ENCODE results near the gene PRICKLE2.

The PRICKLE2 gene

DNA sequence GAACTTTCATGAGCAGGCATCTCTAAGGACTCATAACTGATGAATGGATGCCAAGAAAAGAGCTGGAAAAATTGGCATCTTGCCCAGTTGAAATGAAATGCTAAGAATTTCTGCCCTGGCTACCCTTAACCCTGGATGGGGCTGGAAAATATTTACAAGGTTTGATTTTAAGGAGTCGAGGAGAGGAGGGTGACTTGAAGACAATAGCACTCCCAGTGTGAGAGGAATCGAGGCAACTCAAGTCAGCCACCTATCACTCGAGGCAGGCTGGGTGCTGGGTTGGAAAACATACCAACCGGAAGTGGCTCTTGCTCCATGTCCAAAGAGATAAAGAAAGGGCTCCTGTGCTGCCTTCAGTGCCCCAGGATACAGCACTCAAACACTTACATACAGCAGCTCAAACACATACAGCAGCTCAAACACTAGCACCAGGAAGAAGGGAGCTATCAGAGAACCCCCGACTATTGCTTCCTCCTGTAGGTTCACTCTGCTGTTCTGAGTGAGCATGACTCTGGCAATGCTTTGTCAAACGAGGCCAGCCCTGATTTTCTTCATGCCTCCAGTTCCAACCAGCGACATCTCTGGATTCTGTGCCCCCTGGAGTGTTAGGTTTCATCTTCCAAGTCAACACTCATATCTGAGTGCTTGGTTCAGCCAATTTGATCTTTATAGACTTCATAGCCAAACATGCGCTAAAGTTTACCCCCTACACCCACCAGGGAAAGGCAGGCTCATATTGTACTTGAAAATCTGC is 4.9 kb downstream of the PRICKLE2 start:
- no peak for DNase-seq (ENCODE audit: low read depth in 2 of 2)

DNA sequence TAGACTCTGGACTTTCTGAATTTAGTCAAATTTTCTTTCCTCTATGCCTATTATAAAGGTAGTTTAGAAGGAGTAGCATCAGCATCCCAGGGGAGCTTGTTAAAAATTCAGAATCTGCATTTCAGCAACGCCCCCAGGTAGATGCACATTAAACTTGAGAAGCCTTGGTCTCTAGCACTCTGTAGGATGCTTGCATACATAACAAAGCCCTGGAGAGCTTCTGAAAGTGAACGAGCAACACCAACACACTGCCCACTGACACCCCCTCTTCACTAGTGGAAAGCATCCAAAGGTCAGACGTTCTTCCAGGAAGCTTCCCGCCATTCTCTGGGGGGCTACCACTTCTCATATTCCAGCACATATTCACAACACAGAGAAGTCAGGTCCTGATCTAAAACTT is 6.5 kb downstream of the PRICKLE2 start:
- no peak for DNase-seq (ENCODE audit: low read depth in 2 of 2)

DNA sequence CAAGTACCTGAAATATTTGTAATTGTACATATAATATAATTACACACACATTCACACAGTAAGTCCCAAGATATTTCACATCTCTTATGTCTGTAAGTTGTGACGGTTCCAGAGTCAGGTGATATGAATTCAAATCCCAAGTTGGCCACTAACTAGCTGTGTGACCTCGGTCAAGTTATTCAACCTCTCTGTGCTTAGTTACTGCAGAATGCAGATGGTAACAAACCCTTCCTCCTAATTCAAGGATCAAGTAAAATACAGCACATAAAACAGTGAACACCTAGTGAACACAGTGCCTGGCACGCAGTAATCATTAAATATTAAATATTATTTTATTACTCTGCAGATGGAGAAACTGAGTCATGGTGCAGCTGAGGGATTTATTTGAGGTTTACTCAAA is 6.9 kb downstream of the PRICKLE2 start:
- no peak for DNase-seq (ENCODE audit: low read depth in 2 of 2)

DNA sequence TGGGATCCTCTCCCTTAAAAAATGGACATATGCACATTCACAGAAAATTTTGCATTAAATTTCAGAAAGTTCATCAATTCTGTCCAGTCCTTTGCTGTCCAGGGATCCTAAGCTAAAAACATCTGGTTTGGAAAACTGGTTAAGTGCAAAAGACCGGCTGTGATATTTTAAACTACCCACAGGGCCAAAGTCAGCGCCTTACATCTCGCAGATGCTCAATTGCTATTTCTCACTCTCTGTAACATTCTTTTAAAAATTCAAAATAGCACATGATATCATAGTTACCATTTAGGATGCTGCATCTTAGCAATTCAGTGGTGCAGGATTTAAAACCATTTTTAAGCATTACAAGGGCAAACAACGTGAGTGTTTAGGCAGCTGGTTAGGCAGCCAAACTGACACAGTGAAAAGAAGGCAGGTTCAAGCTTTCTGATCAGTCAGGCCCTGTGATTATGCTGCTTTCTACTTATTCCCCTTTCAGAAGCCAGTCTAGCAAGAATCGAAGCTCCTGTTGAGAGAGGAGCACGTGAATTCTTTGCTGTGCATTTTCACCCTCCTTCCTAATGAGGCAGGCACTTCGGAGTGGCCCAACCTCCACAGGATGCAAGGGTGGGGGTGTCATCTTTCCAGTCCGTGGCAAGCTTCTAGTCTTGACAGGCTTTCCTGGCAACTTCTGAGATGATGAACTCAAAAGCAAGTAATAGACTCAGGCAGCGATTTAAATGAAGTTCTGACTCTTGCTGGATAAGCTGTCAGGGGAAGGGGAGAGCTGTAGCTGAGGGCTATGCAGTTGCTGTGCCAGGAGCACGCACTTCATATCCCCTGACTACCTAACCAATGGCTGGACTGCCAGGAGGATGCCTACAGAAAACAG is 8.8 kb downstream of the PRICKLE2 start:
- no peak for DNase-seq (ENCODE audit: low read depth in 2 of 2)

DNA sequence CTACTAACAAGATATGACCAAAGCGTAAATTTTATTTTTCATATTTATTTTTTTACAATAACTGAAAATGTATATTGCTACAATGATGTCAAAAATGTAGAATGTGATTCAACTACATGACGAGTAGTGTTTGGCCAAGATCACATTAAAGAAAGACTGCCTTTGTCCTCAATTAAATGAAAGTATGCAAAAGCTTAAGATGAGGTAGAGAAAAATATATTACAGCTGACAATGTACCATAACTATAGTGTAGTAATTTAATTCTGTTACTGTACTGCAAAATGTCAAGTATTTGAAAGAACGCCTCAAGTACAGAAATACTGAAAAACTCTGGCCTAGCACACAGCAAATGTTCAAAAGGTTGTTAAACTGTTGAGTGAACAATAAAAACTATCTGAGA is 9.7 kb downstream of the PRICKLE2 start:
- no peak for DNase-seq (ENCODE audit: low read depth in 2 of 2)

DNA sequence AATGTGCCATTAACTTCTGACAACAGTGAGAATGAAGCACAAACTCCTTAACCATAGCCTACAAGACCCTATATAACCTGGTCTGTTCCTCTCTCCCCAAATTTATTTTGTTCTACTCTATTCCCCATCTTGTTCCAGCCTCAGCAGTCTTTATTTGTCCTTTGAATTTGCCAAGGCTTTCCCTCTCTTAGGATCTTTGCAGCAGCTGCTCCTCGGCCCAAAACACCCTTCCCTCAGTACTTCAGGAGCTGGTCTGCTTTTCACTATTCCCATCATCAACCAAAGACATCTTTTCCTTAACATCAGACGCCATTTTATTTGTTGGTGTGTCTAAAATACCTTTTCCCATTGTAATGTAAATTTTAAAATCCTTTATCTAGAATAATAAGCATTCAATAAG is 10.2 kb downstream of the PRICKLE2 start:
- no peak for DNase-seq (ENCODE audit: low read depth in 2 of 2)

DNA sequence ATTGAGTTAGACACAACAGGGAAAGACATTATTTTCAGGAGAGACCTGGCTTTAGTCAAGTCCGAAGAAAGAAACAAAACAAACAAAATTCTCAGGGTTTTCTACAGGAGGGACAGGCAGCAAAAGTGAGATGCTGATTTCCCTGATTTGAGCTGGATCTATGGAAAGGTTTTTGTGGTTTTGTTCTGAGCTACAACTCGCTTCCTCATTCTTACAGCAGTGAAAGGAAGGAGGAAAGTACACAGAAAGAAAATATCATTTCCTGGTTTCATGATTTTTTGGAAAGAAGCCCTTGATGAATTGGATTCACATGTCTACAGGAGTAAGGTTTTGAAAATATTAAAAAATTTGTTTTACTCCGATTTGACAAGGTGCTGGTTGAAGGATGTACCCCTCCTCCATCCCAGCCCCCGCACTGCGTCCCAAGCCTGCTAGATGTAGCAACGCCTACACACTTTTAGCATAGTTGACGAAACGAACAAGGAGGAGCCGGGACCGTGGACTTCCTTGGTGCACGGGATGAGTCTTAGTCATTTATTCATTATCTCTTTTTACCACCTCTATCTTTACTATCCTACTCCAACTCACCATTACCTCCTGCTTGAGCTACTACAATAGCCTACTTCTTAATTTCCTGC is 10.8 kb downstream of the PRICKLE2 start:
- DNase-seq (ENCODE audit: low read depth in 2 of 2): no peak

DNA sequence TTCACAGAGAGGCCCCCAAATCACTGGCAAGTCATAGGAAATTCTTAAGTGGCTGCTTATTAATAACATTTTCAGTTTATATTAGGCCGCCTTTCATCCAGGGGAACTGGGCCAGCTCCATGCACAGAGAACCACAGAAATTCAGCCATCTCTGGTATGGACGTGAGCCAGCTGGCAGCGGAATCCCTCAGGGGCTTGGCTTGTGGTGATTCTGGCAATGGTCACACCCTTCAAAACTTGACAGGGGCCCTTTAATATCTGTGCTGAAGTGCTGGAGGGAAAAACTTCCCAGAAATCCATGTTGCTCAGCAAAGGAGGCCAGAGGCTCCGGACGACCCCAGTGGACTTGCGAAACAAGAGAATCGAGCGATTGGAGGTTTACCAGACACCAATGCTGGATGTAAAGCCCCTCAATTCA is 11.3 kb downstream of the PRICKLE2 start:
- DNase-seq (ENCODE audit: low read depth in 2 of 2): peak; percentile 90 to 91

DNA sequence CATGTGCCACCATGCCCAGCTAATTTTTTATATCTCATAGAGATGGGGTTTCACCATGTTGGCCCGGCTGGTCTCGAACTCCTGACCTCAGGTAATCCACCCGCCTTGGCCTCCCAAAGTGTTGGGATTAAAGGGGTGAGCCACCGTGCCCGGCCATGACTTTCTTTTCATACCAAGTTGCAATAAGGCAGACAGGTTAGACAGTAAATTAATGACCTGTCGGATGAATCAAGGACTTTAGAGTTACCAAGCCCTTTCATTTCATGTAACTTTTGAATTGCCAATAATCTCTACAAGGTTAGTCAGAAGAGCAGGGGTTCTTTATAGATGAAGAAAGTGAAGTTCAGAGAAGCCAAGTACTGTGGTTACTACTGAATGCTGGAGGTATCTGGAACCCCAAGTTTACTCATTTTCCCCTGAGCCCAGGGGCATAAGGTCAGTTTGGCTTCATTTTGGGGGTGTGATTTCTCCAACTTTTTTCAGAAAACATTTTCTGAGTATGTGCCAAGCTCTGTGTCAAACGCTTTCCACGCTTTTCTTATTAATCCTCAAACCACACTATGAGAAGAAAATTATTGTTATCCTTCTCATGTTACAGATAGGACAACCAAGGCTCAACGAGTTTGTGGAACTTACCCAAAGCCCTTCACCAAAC is 11.9 kb downstream of the PRICKLE2 start:
- DNase-seq (ENCODE audit: low read depth in 2 of 2): no peak

DNA sequence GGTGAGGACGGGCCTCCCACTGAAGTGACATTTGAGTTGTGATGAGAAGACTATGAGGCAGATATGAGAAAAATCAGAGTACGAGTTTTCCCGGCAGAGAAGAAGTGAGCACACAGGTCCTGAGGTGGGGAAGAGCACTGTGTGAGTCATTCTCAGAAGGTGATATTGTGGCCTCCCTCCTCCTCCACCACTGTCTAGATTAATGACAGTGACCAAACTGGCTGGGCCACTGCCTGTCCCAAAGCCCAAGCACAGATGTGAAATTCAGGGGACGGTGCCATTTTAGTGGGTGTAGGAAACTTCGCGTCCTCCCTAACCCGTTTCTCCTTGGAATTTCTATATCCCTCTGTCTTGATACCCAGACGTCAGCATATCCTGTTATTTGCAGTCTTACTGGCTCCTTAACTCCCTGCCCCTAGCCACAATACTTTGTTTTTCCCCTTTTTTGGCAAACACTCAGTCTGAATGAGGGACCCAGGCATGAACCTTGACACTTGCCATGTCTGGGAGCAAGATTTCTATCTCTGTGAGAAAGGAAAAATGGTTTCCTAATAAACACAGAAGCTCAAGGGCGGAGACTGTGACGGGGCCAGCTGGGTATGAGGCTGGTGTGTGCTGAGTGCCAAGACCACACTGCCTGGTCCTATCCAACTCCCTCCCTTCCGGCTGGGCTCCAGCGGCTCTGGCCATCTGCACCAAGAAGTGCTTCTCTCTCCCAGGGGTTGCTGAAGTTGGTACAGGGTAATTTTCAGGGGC is 15.2 kb downstream of the PRICKLE2 start:
- no peak for DNase-seq (ENCODE audit: low read depth in 2 of 2)

DNA sequence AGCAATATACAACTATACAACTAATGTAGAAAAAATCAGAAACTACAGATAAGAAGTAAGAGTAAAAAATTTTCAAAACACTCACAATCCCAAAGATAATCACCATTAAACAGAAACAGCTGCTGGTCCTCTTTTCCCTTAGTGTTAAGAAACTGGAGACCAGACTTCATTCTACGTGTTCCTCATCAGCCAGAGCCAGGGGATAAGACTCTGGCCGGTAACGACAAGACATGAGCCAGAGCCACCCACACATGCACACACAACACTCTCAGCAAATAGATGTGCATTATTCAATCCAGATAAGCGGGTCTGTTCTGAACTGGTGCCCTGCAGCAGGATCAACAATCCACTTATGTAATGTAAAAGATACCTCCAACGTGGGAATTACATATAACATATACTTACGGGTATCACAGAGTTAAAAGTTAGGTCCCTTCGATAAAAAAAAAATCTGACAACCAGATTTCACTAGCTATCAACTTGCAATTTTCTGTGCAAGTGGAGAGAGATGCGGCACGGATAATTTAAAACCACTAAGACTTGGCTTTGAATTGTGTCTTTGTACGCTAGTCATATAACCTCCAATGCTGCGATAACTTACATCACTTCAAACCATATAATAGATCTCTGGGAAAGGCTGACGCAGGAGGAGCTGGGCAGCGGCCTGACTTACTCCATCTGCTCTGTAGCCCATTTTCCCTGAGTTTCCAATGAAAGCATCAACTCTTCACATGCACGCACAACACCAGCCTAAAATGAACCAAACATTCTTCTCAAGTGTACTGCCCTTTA is 17.8 kb downstream of the PRICKLE2 start:
- DNase-seq (ENCODE audit: low read depth in 2 of 2): no peak

DNA sequence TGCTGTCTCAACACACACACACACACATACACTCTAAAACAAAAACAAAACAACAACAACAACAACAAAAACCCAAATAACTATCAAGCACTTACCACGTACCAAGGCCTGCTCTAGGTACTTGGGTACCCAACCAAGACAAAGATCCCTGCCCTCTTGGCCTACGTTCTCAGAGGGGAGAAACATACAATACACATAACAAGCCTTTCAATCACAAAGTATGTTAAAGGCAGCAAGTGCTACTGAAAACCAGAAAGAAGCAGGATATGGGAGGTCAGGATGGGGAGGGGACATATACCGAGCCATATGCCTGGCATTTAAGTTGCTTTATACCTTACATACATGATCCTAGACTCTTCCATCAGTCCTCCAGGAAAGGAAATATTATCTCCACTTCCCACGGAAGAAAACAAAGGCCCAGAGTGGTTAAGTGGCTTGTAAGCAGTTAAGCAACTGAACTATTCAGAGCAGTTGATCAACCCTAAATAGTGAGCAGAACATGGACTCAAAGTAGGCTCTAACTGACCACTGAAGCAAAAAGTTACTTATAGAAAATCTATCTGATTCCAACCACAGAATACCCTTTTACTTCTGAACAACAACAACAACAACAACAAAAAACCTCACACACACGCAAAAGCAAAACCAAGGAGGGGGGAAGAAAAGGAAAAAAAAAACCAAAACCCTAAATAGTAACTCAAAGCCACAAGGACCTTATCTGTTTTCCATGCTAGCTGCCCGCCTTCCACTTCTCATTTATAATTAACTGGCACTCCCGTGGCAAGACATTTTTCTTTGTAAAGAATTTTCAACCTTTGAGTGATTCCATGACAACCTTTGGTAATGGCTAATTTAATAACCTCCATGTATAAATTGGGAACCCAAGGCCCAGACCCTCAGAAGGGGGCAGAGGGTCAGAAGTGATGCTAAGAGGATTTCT is 21.0 kb downstream of the PRICKLE2 start:
- DNase-seq (ENCODE audit: low read depth in 2 of 2): no peak

DNA sequence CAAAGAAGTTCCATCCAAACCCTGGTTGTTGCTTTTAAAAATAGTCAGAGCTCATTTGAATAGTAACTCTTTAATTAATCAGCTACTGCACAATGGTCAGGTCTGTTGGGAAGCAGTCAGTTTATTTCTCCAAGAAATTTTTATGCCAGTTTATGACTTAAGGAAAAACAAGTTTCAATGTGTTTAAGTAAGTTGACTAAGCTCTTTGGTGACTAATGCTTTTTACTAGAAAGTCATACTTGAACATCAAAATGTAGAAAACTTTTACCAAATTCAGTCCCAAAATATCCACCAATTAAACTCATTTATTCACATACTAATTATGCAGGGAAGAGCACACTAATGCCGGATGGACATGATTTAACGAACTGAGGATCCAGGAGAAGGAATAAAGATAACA is 22.1 kb downstream of the PRICKLE2 start:
- no peak for DNase-seq (ENCODE audit: low read depth in 2 of 2)

DNA sequence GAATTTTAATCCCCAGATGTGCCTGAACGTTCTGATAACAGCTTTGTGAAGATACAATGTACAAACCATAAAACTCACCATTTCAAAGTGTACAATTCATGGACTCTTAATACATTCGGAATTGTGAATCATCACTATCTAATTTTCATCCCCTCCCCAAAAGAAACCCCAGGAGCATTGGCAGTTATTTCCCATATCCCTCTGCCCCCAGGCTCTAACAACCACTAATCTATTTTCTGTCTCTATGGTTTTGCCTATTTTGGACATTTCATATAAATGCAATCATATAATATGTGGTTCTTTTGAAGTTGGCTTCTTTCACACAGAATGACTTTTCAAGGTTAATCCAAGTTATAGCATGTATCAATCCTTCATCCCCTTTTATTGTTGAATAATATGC is 25.3 kb downstream of the PRICKLE2 start:
- no peak for DNase-seq (ENCODE audit: low read depth in 2 of 2)

DNA sequence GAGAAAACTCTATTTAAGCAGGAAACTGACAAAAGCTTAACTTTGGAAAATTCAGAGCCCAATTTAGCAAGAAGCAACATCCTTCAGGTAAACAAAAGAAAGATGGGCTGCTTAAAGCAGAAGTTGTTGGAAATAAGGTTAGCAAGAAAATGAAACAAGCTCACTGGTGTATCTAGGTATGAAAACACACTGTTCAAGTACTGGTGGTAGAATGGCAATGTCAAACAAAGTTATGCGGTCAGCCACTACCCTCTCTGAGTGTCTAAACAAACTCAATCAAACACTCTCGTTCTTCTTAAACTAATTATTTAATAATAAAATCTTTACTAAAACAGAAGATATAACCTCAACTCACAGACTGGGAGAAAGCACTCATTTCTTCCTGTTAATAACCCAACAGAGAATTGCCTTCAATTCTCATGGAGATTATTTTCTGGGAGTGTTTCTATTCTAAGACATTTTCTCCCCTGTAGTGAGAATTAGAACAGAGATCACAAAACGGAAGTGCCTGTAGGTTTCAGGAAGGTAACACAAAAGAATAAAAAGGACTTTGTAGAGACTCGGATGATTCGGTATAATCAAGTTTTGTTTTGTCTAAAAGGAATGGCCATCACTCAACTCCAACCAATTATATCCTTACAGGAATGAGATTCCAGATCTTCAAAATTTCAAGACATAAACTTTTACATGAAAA is 28.9 kb downstream of the PRICKLE2 start:
- DNase-seq (ENCODE audit: low read depth in 2 of 2): no peak

DNA sequence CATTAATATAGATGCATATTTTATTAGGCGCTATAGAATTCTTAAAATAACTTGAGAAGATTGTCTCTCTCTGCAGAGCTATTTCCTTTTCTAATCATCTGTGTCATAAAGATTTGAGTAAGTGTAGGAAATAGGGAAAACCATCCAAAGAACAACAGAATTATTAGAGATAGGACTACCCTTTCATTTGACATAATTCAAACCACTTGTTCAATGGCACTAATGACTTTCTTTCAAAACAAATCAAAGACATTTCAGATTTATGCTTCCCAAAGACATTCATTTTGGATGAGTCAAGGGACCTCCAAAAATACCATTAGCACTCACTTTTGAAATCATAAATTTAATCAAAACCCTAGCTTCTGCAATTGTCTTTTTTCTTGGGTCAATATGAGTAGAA is 29.5 kb downstream of the PRICKLE2 start:
- no peak for DNase-seq (ENCODE audit: low read depth in 2 of 2)

DNA sequence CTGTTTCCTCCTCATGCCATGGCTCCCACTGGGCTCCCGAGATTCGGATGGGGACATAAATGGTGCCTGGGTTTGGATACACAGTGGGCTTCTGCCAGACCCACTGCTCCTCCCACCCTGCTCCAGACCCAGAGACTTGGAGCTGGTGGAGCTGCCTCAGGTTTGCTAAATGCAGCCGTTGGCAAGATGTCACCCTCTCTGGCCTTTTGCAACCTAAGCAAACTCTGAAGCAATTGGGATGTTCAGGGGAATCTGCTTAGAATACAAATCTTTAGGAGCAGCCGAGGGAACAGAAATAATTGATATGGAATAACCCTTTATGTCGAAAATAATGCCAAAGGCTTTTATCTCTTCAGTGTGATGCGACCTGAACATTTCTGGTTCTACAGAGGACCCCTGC is 33.4 kb downstream of the PRICKLE2 start:
- DNase-seq (ENCODE audit: low read depth in 2 of 2): no peak

All from fibroblast of skin of left biceps (primary cell).